ENCODE measurements around the gene PSPN. TPM values are rescaled to one million over a fixed set of nuclear protein-coding genes. Genes with fewer than 3 reads are reported as not detected.

Gene PSPN
- total RNA-seq, 3 donors from 2014 or later, result 0.32 to 0.66 (median 0.59) TPM

GRCh38 chr19:6383188-6383587 lies 7.5 kb upstream of the PSPN start:
- no peak for TF ChIP-seq POLR2A (IDR thresholded peaks at IDR 0.05)
- no peak for TF ChIP-seq CTCF (IDR thresholded peaks at IDR 0.05)
- TF ChIP-seq POLR2AphosphoS5 (IDR thresholded peaks at IDR 0.05), result no peak
- intact Hi-C loops (cut with DNase I; ENCODE audit: low total_unique reads), result no loop called here
- Histone ChIP-seq H3K27me3 (no peaks in the 10 kb centered on the region), H3K36me3 (peaks cover 20% of the 10 kb centered on the region), H3K27ac (no peak overlapping the region), H3K9me3 (no peaks in the 10 kb centered on the region), H3K4me1 (no peaks in the 10 kb centered on the region), H3K4me3 (no peak overlapping the region)
- no peak for DNase-seq (ENCODE audit: low spot score in 2 of 2)

- no peak overlapping the region for H3K4me3 ChIP-seq
- no peaks in the 10 kb centered on the region for H3K27me3 ChIP-seq
- H3K9me3 ChIP-seq, result no peaks in the 10 kb centered on the region
- TF ChIP-seq CTCF (IDR thresholded peaks at IDR 0.05) (no peak), POLR2AphosphoS5 (IDR thresholded peaks at IDR 0.05) (no peak), POLR2A (IDR thresholded peaks at IDR 0.05) (no peak)
- H3K36me3 ChIP-seq, result peaks cover 20% of the 10 kb centered on the region
- intact Hi-C loops (cut with DNase I; ENCODE audit: low total_unique reads), result no loop called here
- no peak for DNase-seq (ENCODE audit: low spot score in 2 of 2)
- H3K4me1 ChIP-seq, result no peaks in the 10 kb centered on the region
- H3K27ac ChIP-seq, result no peak overlapping the region
Measured at GRCh38 chr19:6381030-6381750, 5.5 kb upstream of the PSPN start.

GRCh38 chr19:6379744-6380143 lies 4.0 kb upstream of the PSPN start:
- TF ChIP-seq POLR2AphosphoS5 (IDR thresholded peaks at IDR 0.05) (no peak), POLR2A (IDR thresholded peaks at IDR 0.05) (no peak), CTCF (IDR thresholded peaks at IDR 0.05) (no peak)
- intact Hi-C loops (cut with DNase I; ENCODE audit: low total_unique reads), result loop anchor here (2.0 kb wide), 1 partner anchor 47 kb away; no protein-coding TSS in a partner anchor
- no peak for DNase-seq (ENCODE audit: low spot score in 2 of 2)
- Histone ChIP-seq H3K27me3 (no peaks in the 10 kb centered on the region), H3K27ac (no peak overlapping the region), H3K4me3 (no peak overlapping the region), H3K9me3 (no peaks in the 10 kb centered on the region), H3K4me1 (no peaks in the 10 kb centered on the region), H3K36me3 (peaks cover 20% of the 10 kb centered on the region)

- H3K27me3 ChIP-seq, result no peaks in the 10 kb centered on the region
- TF ChIP-seq CTCF (IDR thresholded peaks at IDR 0.05) (no peak), POLR2A (IDR thresholded peaks at IDR 0.05) (no peak), POLR2AphosphoS5 (IDR thresholded peaks at IDR 0.05) (no peak)
- no peaks in the 10 kb centered on the region for H3K9me3 ChIP-seq
- H3K36me3 ChIP-seq, result peaks cover 20% of the 10 kb centered on the region
- intact Hi-C loops (cut with DNase I; ENCODE audit: low total_unique reads), result loop anchor here (2.0 kb wide), 1 partner anchor 48 kb away; no protein-coding TSS in a partner anchor
- H3K27ac ChIP-seq, result no peak overlapping the region
- no peak overlapping the region for H3K4me3 ChIP-seq
- peaks cover 0 to 6% of the 10 kb centered on the region in 2 donors for H3K4me1 ChIP-seq
- no peak for DNase-seq (ENCODE audit: low spot score in 2 of 2)
Measured at GRCh38 chr19:6378486-6378885, 2.8 kb upstream of the PSPN start.

- Histone ChIP-seq H3K9me3 (no peaks in the 10 kb centered on the region), H3K27ac (no peak overlapping the region), H3K36me3 (peaks cover 20% of the 10 kb centered on the region), H3K4me3 (no peak overlapping the region), H3K4me1 (peaks cover 0 to 6% of the 10 kb centered on the region in 2 donors), H3K27me3 (no peaks in the 10 kb centered on the region)
- intact Hi-C loops (cut with DNase I; ENCODE audit: low total_unique reads), result loop anchor here (2.0 kb wide), 1 partner anchor 49 kb away; no protein-coding TSS in a partner anchor
- peak in 1 of 2 donors; percentile 58 for DNase-seq (ENCODE audit: low spot score in 2 of 2)
- TF ChIP-seq POLR2AphosphoS5 (IDR thresholded peaks at IDR 0.05), result no peak
- TF ChIP-seq CTCF (IDR thresholded peaks at IDR 0.05), result no peak
- TF ChIP-seq POLR2A (IDR thresholded peaks at IDR 0.05), result no peak
Measured at GRCh38 chr19:6378041-6378440, 2.3 kb upstream of the PSPN start.

Data from breast epithelium (tissue), 4 donors.